Hematopoietic multipotent progenitor cell (in vitro differentiated cells): Measurements from ENCODE around the gene C19orf44. TPM values are rescaled to one million over a fixed set of nuclear protein-coding genes. Genes with fewer than 3 reads are reported as not detected.
"Not testable (repeated sequence)": the region's sequence is repeated elsewhere in the genome, so short reads cannot be mapped to it uniquely, and the experiment has no call there.

Experiments
- DNase-seq, 3 donors: peaks; one replicate each; pipeline ENCODE4 v3.0.0-alpha.2; 2011 to 2015; ENCODE audit warnings: low read depth in 2 of 3, low spot score in 2 of 3
- total RNA-seq: library from RNA; depleted of rRNA; stranded (reverse); fragments of >200 nt; gene quantifications from one replicate; pipeline ENCODE4 v1.2.3, GENCODE V29; 2012

The C19orf44 gene
- total RNA-seq, 1 donor: 3.2 TPM

DNA sequence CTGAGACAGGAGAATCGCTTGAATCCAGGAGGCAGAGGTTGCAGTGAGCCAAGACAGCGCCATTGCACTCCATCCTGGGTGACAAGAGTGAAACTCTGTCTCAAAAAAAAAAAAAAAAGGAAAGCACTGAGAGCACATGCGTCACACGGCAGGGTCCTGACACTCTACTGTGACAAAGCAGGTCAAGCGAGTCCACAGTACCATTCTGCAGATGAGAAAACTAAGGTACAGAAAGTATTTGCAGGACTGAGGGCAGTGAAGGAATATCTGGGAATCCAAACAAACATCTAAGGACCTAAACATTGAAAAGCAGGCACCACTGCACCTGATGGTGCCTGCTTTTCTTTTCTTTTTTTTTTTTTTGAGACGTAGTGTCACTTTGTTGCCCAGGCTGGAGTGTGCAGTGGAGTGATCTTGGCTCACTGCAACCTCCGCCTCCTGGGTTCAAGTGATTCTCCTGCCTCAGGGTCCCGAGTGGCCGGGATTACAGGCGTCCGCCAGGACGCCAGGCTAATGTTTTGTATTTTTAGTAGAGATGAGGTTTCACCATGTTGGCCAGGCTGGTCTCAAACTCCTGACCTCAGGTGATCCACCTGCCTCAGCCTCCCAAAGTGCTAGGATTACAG is 29.3 kb upstream of the C19orf44 start:
- DNase-seq: not testable (repeated sequence)

DNA sequence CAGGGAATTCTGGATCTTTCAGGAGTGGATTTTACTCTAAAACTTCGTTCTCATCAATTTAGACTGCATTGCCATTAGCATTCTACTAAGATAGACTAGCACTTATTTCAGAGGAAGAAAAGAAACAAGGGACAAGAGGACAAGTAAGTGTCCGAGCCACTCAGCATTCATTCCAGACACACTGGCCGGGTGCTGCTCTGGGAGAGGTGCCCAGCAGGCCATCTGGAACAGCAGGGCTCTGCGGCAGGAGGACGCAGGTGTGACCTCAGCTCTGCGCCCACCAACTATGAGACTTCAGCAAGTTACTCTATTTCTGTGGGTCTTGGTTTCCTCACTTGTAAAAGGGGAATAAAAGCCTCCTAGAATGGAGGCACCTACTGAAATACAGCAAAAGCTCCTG is 28.6 kb upstream of the C19orf44 start:
- DNase-seq: no peak

DNA sequence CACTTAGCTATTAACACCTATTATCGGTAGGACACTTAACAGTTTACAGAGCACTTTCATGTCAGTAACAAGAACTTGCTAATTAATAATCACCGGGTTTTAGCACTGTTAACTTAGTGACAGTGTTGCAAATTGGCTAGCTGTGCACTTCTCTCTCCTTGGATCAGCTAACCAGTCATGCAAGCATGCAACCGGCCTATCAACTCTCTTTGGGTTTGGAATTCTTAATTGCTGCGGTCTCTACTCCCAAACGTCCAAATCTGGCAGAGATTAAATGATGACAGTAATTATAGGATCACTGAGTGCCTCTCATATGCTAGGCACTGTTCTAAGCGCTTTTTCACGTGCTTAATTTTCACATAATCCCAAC is 25.7 kb upstream of the C19orf44 start:
- no peak for DNase-seq

DNA sequence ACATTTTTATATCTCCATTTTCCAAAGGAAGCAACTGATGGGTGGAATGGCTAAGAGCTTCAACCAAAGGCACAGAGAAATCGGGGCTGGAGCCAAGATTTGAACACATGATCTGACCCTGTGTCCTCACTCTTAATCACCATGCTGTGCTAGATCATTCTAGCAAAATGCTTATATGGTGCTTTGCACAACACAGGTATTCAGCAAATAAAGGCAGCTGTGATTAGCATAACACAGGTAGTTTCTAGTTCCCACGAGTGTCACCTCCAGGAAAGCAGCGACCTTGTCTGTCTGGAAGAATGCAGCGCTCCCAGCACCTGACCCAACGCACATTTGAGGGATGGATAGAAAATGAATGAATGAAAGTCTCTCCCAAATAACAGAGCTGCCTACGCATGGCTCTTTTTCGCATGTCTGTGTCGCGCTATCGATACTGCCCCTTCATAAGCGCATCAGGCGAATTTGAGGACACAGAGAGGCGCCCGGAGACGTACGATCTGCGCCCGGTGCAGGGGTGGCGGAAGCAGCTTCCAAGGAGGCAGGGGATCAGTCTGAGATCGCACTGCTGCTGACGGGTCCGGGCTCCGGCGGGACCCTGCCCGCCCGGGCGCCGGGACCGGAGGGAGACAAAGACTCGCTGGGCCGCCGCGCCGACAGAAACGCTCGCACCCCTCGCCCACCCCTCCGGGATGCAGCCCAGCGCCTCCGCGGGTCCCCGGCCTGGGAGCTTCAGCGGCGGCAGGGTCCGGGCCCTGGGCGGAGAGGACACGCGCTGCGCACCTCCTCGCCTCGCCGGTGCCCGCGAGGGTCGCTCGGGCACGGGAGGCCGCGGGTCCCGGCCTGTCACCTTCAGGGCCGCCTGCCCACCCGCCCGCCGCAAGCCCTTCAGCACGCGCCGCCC is 25.0 kb upstream of the C19orf44 start:
- no peak for DNase-seq

DNA sequence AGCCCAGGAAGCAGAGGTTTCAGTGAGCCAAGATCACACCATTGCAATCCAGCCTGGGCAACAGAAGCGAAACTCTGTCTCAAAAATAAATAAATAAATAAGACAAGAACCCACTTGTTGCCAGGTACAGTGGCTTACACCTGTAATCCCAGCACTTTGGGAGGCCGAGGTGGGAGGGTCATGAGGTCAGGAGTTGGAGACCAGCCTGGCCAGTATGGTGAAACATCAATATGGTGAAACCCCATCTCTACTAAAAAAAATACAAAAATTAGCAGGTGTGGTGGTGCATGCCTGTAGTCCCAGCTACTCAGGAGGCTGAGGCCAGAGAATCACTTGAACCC is 23.7 kb upstream of the C19orf44 start:
- not testable (repeated sequence) for DNase-seq

DNA sequence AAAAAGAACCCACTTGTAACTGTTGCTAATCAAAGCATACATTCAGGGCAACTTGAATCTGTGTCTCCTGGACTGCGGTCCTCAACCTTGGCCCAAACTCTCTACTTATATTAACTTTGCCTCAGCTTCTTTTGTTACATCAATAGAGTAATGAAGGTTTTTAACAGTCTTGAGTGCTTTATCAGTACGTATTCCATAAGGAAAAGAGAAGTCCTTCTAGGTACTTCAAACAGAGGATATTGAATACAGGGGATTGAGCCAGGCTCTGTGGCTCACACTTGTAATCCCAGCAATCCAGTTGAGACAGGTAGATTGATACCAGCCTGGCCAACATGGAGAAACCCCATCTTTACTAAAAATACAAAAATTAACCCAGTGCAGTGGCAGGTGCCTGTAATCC is 23.2 kb upstream of the C19orf44 start:
- no peak for DNase-seq

DNA sequence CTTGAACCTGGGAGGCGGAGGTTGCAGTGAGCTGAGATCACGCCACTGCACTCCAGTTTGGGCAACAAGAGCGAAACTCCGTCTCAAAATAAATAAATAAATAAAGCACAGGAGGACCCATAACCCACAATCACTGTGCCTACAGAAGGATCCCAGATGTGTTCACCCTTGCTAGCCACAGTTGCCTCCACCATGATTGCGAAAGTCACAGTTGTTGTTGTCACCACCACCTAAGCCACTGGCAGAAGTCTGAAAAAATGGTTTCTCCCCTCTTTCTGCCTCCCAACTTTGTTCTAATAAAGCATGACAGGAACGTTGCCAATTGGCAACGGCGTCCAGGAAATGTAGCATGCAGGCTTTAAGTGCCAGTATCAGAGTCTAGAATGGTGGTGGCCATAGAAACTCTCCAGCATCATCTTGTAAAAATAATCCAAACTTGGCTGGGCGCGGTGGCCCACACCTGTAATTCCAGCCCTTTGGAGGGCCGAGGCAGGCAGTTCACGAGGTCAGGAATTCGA is 22.3 kb upstream of the C19orf44 start:
- no peak for DNase-seq

DNA sequence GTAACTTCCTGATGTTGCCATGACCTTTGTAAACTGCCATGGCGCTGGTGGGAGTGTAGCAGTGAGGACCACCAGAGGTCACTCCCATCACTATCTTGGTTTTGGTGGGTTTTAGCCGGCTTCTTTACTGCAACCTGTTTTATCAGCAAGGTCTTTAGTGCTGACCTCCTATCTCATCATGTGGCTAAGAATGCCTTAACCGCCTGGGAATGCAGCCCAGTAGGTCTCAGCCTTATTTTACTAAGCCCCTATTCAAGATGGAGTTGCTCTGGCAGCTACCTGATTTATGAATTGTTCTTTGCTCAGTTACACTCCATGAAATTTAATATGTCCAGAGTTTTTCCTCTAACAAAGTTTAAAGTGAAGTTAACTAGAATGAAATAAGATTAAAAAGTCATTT is 19.8 kb upstream of the C19orf44 start:
- DNase-seq: no peak

DNA sequence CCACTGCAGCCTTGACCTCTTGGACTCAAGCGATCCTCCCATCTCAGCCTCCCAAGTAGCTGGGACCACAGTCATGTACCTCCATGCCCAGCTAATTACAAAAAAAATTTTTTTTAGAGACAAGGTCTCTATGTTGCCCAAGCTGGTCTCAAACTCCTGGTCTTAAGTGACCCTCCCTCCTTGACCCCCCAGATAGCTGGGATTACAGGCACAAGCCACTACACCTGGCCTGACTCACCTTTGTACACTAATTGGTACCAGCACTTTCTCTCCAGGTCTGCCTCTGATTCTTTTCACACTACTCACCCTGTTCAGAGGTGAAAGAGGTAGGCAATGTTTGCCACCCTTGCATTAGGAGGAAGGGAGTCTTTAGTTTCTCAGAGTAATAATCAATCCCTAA is 18.9 kb upstream of the C19orf44 start:
- no peak for DNase-seq

DNA sequence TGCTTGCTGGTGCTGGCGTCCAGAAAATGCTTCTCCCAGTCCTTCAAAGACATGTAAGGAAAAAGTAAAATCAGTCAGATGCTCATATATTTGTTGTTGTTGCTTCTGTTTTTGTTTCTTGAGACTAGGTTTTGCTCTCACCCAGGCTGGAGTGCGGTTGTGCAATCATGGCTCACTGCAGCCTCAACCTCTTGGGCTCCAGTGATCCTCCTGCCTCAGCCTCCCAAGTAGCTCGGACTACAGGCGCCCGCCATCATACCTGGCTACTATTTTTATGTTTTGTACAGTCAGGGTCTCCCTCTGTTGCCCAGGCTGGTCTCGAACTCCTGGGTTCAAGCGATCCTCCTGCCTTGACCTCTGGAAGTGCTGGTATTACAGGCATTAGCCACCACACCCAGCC is 13.4 kb upstream of the C19orf44 start:
- DNase-seq: no peak

DNA sequence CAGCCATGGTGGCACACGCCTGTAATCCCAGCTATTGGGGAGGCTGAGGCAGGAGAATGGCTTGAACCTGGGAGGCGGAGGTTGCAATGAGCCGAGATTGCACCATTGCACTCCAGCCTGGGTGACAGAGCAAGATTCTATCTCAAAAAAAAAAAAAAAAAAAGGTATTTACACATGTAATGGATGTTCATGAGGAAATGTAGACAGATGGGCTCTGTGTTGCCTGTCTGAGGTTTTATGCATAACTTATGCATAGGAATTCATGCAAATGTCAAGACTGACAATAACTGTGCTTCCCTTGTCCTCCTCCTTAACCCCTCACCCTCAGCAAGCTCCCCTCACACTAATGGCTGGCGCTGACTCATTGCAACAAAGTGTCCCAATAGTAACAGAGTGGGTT is 9.7 kb upstream of the C19orf44 start:
- DNase-seq: not testable (repeated sequence)

DNA sequence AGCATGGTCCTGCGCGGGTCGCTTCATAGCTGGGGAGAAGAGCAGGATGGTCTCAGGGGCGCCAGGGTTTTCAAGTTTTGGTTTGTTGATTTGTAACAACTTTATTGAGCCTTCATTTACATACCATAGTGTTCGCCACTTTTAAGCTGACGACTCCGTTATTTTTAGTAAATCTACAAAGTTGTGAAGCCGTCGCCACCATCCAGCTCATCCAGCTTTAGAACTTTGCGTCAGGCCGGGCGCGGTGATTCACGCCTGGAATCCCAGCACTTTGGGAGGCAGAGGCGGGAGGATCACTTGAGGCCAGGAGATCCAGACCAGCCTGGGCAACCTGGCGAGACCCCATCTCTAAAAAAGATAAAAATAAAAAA is 404 bp downstream of the C19orf44 start:
- DNase-seq: no peak

DNA sequence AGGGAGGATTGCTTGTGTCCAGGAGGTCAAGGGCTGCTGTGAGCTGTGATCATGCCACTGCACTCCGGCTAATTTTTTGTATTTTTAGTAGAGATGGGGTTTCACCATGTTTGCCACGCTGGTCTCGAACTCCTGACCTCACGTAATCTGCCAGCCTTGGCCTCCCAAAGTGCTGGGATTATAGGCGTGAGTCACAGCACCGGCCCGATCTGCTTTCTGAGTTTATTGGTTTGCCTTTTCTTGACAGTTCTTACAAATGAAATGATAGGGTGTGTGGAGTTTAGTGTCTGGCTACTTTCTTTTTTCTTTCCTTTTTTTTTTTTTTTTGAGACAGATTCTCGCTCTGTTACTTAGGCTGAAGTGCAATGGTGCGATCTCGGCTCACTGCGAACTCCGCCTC is 848 bp downstream of the C19orf44 start:
- no peak for DNase-seq

DNA sequence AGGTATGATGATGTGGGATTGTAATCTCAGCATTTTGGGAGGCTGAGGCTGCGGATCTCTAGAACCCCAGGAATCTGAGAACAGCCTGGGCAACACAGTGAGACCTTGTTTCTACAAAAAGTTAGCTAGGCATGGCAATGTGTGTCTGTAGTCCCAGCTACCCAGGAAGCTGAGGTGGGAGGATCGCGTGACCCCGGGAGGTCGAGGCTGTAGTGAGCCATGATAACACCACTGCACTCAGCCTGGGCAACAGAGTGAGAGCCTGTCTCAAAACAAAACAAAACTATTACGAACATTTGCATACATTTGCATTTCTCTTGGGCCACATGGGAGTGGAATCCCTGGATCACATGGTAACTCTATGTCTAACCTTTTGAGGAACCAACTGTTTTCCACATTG is 1.6 kb downstream of the C19orf44 start:
- no peak for DNase-seq

DNA sequence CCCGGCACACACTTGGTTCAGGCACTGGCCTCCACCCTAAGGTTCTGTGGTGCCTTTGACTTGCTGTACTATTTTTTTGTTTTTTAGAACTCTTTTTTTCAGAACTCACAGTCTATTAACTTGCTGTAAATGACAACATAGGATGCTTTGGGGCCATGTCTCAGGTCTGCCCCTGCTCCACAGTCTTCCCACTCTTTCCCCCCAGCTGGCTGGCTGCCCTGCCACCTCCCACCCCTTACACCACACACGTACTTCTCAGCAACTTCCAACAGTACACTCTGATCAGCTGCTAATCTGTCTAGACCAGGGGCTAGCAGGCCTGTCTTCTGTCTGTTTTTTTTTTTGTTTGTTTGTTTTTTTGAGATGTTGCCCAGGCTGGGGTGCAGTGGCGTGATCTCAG is 8.1 kb downstream of the C19orf44 start:
- DNase-seq: no peak

DNA sequence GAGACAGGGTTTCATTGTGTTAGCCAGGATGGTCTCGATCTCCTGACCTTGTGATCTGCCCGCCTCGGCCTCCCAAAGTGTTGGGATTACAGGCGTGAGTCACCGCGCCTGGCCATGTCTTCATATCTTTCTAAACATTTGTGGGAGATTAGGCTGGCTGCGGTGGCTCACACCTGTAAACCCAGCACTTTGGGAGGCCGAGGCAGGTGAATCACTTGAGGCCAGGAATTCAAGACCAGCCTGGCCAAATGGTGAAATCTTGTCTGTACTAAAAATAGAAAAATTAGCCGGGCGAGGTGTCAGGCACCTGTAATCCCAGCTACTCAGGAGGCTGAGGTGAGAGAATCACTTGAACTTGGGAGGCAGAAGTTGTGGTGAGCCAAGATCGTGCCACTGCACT is 10.0 kb downstream of the C19orf44 start:
- DNase-seq: not testable (repeated sequence)

DNA sequence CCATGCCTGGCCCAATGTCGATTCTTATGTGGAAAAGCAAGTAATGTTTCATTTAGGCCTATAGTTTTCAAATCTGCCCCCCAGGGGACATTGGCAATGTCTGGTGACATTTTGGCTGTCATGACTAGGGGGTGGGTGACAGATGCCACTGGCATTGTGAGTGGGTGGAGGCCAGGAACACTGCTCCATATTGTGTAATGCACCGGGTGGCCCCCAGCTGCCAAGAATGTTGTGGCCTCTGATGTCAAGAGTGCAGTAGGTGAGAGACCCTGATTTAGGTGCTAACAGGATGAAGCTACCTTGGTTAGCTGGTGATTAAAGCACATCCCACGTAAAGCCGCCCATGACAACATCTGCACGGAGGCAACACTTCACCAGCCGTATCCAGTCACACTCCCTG is 10.8 kb downstream of the C19orf44 start:
- no peak for DNase-seq

DNA sequence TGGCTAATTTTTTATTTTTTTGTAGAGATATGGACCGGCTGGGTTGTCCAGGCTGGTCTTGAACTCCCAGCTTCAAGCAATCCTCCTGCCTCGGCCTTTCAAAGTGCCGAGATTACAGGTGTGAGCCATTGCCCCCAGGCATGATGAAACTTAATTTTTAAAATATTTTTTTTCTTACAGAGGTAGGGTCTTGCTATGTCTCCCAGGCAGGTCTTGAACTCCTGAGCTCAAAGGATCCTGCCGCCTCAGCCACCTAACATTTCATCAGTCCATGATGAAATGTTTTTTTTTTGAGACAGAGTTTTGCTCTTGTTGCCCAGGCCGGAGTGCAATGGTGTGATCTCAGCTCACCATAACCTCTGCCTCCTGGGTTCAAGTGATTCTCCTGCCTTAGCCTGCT is 12.4 kb downstream of the C19orf44 start:
- DNase-seq: no peak

DNA sequence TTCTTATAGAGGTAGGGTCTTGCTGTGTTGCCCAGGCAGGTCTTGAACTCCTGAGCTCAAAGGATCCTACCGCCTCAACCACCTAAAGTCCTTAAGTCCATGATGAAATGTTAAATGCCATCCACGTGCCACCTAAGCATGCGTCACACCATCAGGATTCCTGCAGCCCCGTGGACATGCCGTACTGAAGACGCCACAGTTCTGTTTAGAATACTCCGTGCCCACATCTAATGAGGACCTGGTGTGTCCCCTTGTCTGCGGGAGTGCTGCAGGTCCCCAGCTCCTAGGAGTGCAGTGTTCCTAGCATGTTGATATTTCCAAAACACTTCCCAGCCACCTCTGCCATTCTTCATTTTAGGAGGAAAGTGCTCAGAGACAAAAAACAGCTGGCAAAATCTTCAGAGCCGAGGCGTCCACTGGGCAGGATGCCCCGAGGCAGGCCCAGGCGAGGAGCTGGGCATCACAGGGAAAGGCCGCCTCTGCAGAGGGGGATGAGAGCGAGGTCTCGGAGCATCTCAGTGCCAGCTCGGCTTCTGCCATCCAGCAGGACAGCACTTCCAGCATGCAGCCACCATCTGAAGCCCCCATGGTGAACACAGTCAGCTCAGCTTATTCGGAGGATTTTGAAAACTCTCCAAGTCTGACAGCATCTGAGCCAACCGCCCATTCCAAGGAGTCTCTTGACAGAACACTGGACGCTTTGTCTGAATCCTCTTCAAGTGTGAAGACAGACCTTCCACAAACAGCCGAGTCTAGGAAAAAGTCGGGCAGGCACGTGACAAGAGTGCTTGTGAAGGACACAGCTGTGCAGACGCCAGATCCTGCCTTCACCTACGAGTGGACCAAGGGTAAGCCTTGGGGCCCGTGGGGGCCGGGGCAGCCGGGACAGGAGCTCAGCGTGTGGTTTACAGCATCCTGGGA is 13.2 kb downstream of the C19orf44 start:
- no peak for DNase-seq

DNA sequence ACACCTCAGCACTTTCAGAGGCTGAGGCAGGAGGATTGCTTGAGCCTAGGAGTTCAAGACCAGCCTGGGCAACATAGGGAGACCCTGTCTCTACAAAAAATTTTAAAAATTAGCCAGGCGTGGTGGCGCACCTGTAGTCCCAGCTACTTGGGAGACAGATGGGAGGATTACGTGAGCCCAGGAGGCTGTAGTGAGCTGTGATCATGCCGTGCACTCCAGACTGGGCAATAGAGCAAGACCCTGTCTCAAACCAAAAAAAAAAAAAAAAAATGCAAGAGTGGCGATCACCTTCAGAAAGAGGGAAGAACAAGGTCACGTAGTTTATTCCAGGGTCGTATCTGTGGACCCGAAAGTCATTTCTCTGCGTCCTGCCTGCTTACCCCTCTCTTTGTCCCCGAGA is 16.4 kb downstream of the C19orf44 start:
- not testable (repeated sequence) for DNase-seq

DNA sequence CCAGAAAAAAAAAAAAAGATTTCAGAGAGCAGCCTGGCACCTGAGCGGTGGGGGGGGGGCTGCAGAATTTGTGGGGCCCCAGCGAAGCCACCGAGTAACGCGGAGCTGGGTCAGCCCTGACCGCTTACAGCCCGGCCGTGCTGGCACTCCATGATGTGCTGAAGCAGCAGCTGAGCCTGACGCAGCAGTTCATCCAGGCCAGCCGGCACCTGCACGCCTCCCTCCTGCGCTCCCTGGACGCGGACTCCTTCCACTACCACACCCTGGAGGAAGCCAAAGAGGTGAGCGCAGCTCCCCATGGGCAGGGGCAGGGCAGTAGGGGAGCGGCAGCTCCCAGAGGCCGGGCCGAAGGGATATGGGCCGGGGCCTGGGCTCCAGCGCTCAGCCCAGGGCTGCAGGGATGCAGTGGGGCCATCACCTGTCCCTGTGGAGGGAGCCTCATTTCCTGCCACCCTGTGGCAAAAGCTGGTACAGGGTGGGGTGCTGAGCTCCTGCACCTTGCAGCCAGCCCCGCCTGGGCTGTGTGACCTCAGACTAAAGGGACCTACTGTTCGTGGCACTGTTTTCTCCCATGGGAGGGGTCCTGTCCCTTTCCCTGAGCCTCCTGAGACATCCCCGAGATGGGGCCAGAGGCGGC is 18.3 kb downstream of the C19orf44 start:
- DNase-seq: no peak
